ENCODE results near the gene CEP68.
"Not testable (repeated sequence)": the region's sequence is repeated elsewhere in the genome, so short reads cannot be mapped to it uniquely, and the experiment has no call there.

CEP68 gene

GRCh38 chr2:65030476-65031332, 25.5 kb upstream of the CEP68 start:
- no peak for DNase-seq (ENCODE audit: low spot score)

GRCh38 chr2:65031341-65032018, 24.7 kb upstream of the CEP68 start:
- DNase-seq (ENCODE audit: low spot score) = no peak

- no peak for DNase-seq (ENCODE audit: low spot score)
Observed at GRCh38 chr2:65032019-65032975, 23.9 kb upstream of the CEP68 start.

GRCh38 chr2:65033178-65033577, 23.0 kb upstream of the CEP68 start:
- DNase-seq (ENCODE audit: low spot score) = no peak

GRCh38 chr2:65033667-65034066, 22.5 kb upstream of the CEP68 start:
- DNase-seq (ENCODE audit: low spot score) = not testable (repeated sequence)

GRCh38 chr2:65035351-65035943, 20.8 kb upstream of the CEP68 start:
- no peak for DNase-seq (ENCODE audit: low spot score)

GRCh38 chr2:65037178-65037577, 19.0 kb upstream of the CEP68 start:
- DNase-seq (ENCODE audit: low spot score) = no peak

GRCh38 chr2:65039640-65040039, 16.6 kb upstream of the CEP68 start:
- DNase-seq (ENCODE audit: low spot score) = no peak

- DNase-seq (ENCODE audit: low spot score) = peak; percentile 78
Observed at GRCh38 chr2:65040400-65041261, 15.6 kb upstream of the CEP68 start.

- no peak for DNase-seq (ENCODE audit: low spot score)
Observed at GRCh38 chr2:65043001-65043400, 13.2 kb upstream of the CEP68 start.

- no peak for DNase-seq (ENCODE audit: low spot score)
Observed at GRCh38 chr2:65044097-65044735, 12.0 kb upstream of the CEP68 start.

GRCh38 chr2:65045651-65046050, 10.6 kb upstream of the CEP68 start:
- DNase-seq (ENCODE audit: low spot score) = no peak

- DNase-seq (ENCODE audit: low spot score) = no peak
Observed at GRCh38 chr2:65046633-65047407, 9.4 kb upstream of the CEP68 start.

GRCh38 chr2:65049010-65049639, 7.1 kb upstream of the CEP68 start:
- DNase-seq (ENCODE audit: low spot score) = no peak

- no peak for DNase-seq (ENCODE audit: low spot score)
Observed at GRCh38 chr2:65050931-65051330, 5.3 kb upstream of the CEP68 start.

- no peak for DNase-seq (ENCODE audit: low spot score)
Observed at GRCh38 chr2:65053199-65053598, 3.0 kb upstream of the CEP68 start.

GRCh38 chr2:65054749-65055421, 1.3 kb upstream of the CEP68 start:
- DNase-seq (ENCODE audit: low spot score) = no peak

- DNase-seq (ENCODE audit: low spot score) = peak; percentile 34
Observed at GRCh38 chr2:65055422-65056214, 598 bp upstream of the CEP68 start.

Measured in hepatic stellate cell (primary cell).